ENCODE results near the gene SASS6. TPM values are rescaled to one million over a fixed set of nuclear protein-coding genes. Genes with fewer than 3 reads are reported as not detected.

The SASS6 gene
- total and polyA plus RNA-seq, 10 of the 15 experiments (the other 5 are each of a cell fraction or from before 2014, with no cell fraction given), result 6.6 to 17.9 (median 10.2) TPM

- FAIRE-seq (no peak), ATAC-seq (no peak), DNase-seq (ENCODE audit: low read depth, low spot score) (no peak)
- ChIA-PET SMC1A (ENCODE audit: uncharacterized antibody, unreplicated experiment) (interaction anchor here (2.1 to 4.9 kb wide), 3 partner anchors 13 to 24 kb away, joined by 6 to 56 read pairs (median 22); no protein-coding TSS in a partner anchor), CTCF (no interaction called here), POLR2A (interaction anchor here (1.2 to 1.6 kb wide), 2 partner anchors 25 to 31 kb away, joined by 3 read pairs; no protein-coding TSS in a partner anchor), RAD21 (ENCODE audit: unreplicated experiment) (interaction anchor here (1.2 kb wide), 1 partner anchor 31 kb away, joined by 4 read pairs; no protein-coding TSS in a partner anchor)
- no peak overlapping the region for H3K27ac ChIP-seq (ENCODE audit: control insufficient read depth, insufficient read depth)
- no peak overlapping the region for H3K4me3 ChIP-seq
- H3K27me3 ChIP-seq (replicated peaks in 1 of 2; ENCODE audit: control insufficient read depth in 2 of 2, insufficient read depth in 2 of 2, low read length in 1 of 2), result no peaks in the 10 kb centered on the region
- no peak overlapping the region for H3K4me2 ChIP-seq (ENCODE audit: control insufficient read depth, insufficient read depth)
- intact Hi-C loops (cut with micrococcal nuclease; ENCODE audit: unreplicated experiment), result no loop called here
- BruUV-seq (replicated peaks), result no TSS peak
- no peak overlapping the region for H3K9ac ChIP-seq (ENCODE audit: control insufficient read depth, insufficient read depth, low read length)
- H2AFZ ChIP-seq (ENCODE audit: control insufficient read depth, low read depth, low read length), result no peak overlapping the region
- no peak for TF ChIP-seq NR2C1 (IDR thresholded peaks at IDR 0.05)
- no peak for TF ChIP-seq POU2F2 (IDR thresholded peaks at IDR 0.05; ENCODE audit: borderline replicate concordance, low read depth, low read length)
- no peak for TF ChIP-seq ZNF622 (IDR thresholded peaks at IDR 0.05)
- no peak for TF ChIP-seq ATF7 (IDR thresholded peaks at IDR 0.05; ENCODE audit: low read depth)
- no peak for TF ChIP-seq ESRRA (IDR thresholded peaks at IDR 0.05; ENCODE audit: low read length)
- no peak for TF ChIP-seq HSF1 (IDR thresholded peaks at IDR 0.05; ENCODE audit: low read depth, low read length)
- in situ Hi-C loops (cut with MboI), result no loop called here
- no peaks in the 10 kb centered on the region for H3K9me3 ChIP-seq (replicated peaks; ENCODE audit: control insufficient read depth, insufficient read depth, low read length)
- no peaks in the 10 kb centered on the region for H4K20me1 ChIP-seq (ENCODE audit: control insufficient read depth, insufficient read depth)
- H3K79me2 ChIP-seq (ENCODE audit: control insufficient read depth, insufficient read depth, low read length), result peaks cover 10% of the 10 kb centered on the region
- peaks cover 24% of the 10 kb centered on the region for H3K4me1 ChIP-seq (ENCODE audit: control insufficient read depth, insufficient read depth, low read length)
- H3K36me3 ChIP-seq (ENCODE audit: control insufficient read depth in 2 of 2, insufficient read depth in 2 of 2, low read length in 1 of 2), result peaks cover 6 to 34% of the 10 kb centered on the region in 2 experiments
- 100% methylated on average over 3 of the region's 3 CpGs for WGBS (ENCODE audit: insufficient coverage, insufficient replicate concordance, low lambda C conversion rate, missing lambda C conversion rate)
These were observed 59.2 kb downstream of the SASS6 start for GRCh38 chr1:100073531-100073930.

All from GM12878 (cell line).